Endothelial cell of umbilical vein (primary cell): Measurements from ENCODE around the gene PRSS3.

Experiments used
- CTCF ChIP-seq, 2 donors: IDR thresholded peaks; 1 replicate in 1 of 2; 2 replicates in 1 of 2; pipeline ENCODE4 v1.5.1; 2011; ENCODE audit warnings: low read length in 2 of 2, mild to moderate bottlenecking in 2 of 2, moderate library complexity in 2 of 2, control low read depth in 1 of 2, inconsistent platforms in 1 of 2, low read depth in 1 of 2; ENCODE audit not compliant: insufficient read depth in 1 of 2; ENCODE audit errors: extremely low read depth in 1 of 2
- EZH2 ChIP-seq: IDR thresholded peaks from 2 replicates; pipeline ENCODE4 v1.6.1; 2012; ENCODE audit warnings: borderline replicate concordance, low read depth, mild to moderate bottlenecking, moderate library complexity, low read length, inconsistent platforms; ENCODE audit not compliant: severe bottlenecking
- GATA2 ChIP-seq: IDR thresholded peaks from 2 replicates; pipeline ENCODE4 v1.7.0; 2011; ENCODE audit warnings: low read depth, mild to moderate bottlenecking, moderate library complexity, mixed read lengths, low read length; ENCODE audit not compliant: insufficient read length, insufficient read depth
- JUN ChIP-seq: IDR thresholded peaks from 2 replicates; pipeline ENCODE4 v1.6.1; 2011; ENCODE audit warnings: borderline replicate concordance, low read depth; ENCODE audit not compliant: insufficient read length, insufficient read depth
- MAX ChIP-seq: IDR thresholded peaks from 2 replicates; pipeline ENCODE4 v1.6.1; 2011; ENCODE audit not compliant: insufficient read depth, insufficient read length
- MYC ChIP-seq: IDR thresholded peaks from one replicate; pipeline ENCODE4 v1.6.1; 2011; ENCODE audit warnings: mild to moderate bottlenecking, low read depth, low read length
- POLR2A ChIP-seq: IDR thresholded peaks from 2 replicates; pipeline ENCODE4 v1.6.1; 2012; ENCODE audit warnings: low read depth, mild to moderate bottlenecking, control low read depth, low read length
- POLR2AphosphoS5 ChIP-seq: IDR thresholded peaks from 2 replicates; pipeline ENCODE4 v1.6.1; 2012; ENCODE audit warnings: low read depth, mild to moderate bottlenecking, control low read depth, low read length, moderate library complexity; ENCODE audit not compliant: insufficient read depth

DNA sequence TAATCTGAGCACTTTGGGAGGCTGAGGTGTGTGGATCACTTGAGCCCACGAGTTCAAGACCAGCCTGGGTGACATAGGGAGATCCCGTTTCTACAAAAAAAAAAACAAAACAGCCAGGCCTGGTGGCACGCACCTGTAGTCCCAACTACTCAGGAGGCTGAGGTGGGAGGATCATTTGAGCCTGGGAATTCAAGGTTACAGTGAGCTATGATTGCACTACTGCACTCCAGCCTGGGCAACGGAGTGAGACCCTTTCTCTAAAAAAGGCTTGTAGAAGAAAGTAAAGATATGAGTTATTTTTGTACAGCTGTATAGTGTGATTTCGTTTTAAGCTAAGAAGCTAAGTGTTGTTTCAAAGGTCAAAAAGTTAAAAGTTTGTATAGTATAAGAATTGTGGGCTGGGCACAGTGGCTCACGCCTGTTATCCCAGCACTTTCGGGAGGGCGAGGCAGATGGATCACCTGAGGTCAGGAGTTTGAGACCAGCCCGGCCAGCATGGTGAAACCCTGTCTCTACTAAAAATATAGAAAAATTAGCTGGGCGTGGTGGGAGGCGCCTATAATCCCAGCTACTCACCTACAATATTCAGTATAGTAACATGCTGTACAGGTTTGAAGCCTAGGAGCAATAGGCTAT is 40.4 kb downstream of the PRSS3 start:
- TF ChIP-seq POLR2A (no peak), GATA2 (no peak), CTCF (IDR thresholded peaks at IDR 0.05; ENCODE audit: extremely low read depth in 1 of 2, insufficient read depth in 1 of 2, low read depth in 1 of 2, low read length in 2 of 2) (no peak), POLR2AphosphoS5 (no peak), EZH2 (no peak), MYC (no peak), JUN (no peak), MAX (no peak)
